ENCODE measurements around the gene CIAO2B. TPM values are rescaled to one million over a fixed set of nuclear protein-coding genes. Genes with fewer than 3 reads are reported as not detected.
"Not testable (repeated sequence)": the region's sequence is repeated elsewhere in the genome, so short reads cannot be mapped to it uniquely, and the experiment has no call there.

CIAO2B gene
- polyA plus RNA-seq, 1 experiment, result 131 TPM

DNA sequence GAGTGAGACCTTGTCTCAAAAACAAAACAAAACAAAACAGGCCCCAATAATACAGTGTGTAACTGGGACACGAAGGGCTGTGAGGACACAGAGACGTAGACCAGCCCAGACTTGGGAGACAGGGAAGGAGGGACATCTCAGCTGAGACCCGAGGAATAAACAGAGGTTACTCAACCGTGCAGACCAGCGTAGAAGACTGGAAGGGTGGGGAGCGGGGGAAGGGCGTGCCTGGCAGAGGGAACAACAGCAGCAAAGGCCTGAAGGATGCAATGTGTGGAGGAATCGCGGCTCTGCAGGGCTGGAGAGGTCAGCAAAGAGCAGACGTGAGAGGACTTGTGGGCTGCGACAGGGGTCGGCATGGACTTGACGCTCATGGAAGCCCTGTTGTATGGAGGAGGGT lies 42.5 kb upstream of the CIAO2B start:
- Histone ChIP-seq H3K4me3 (ENCODE audit: low read depth, low read length) (no peak overlapping the region), H3K27ac (ENCODE audit: low read depth, low read length) (no peak overlapping the region), H3K9me3 (ENCODE audit: control insufficient read depth, insufficient read depth, low read length) (no peaks in the 10 kb centered on the region), H3K27me3 (ENCODE audit: control insufficient read depth, insufficient read depth, low read length) (no peaks in the 10 kb centered on the region)
- DNase-seq (ENCODE audit: low read depth, low spot score), result no peak
- TF ChIP-seq, protein P1, sequence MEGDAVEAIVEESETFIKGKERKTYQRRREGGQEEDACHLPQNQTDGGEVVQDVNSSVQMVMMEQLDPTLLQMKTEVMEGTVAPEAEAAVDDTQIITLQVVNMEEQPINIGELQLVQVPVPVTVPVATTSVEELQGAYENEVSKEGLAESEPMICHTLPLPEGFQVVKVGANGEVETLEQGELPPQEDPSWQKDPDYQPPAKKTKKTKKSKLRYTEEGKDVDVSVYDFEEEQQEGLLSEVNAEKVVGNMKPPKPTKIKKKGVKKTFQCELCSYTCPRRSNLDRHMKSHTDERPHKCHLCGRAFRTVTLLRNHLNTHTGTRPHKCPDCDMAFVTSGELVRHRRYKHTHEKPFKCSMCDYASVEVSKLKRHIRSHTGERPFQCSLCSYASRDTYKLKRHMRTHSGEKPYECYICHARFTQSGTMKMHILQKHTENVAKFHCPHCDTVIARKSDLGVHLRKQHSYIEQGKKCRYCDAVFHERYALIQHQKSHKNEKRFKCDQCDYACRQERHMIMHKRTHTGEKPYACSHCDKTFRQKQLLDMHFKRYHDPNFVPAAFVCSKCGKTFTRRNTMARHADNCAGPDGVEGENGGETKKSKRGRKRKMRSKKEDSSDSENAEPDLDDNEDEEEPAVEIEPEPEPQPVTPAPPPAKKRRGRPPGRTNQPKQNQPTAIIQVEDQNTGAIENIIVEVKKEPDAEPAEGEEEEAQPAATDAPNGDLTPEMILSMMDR (IDR thresholded peaks at IDR 0.05; ENCODE audit: low read depth, low read length), result no peak
- ChIA-PET CTCF (interaction anchor here (0.6 to 3.3 kb wide), 11 partner anchors 15 to 208 kb away, joined by 3 to 39 read pairs (median 6); no protein-coding TSS in a partner anchor), POLR2A (no interaction called here)

DNA sequence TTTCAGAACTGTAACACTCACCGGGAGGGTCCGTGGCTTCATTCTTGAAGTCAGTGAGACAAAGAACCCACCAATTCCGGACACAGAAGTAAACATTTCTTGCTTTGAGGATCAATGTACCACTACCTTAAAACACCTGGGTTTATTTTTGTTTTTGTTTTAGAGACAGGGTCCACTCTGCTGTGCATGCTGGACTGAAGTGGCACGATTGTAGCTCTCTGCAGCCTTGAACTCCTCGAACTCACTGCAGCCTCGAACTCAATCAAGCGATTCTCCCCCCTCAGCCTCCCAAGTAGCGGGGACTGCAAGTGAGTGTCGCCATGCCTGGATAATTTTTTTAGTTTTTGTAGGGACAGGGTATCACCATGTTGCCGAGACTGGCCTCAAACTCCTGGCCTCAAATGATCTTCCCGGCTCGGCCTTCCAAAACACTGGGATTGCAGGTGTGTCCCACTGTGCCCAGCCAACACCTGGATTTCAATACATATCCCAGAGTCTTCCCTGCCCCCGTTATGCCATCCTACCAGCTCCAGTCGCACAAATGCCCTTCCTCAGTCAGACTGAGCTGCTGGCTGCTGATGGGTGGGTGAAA lies 41.2 kb upstream of the CIAO2B start:
- no peak overlapping the region for H3K27ac ChIP-seq (ENCODE audit: low read depth, low read length)
- no peaks in the 10 kb centered on the region for H3K9me3 ChIP-seq (ENCODE audit: control insufficient read depth, insufficient read depth, low read length)
- peaks cover 3% of the 10 kb centered on the region for H3K27me3 ChIP-seq (ENCODE audit: control insufficient read depth, insufficient read depth, low read length)
- no peak overlapping the region for H3K4me3 ChIP-seq (ENCODE audit: low read depth, low read length)
- TF ChIP-seq, protein P1 (IDR thresholded peaks at IDR 0.05; ENCODE audit: low read depth, low read length), result no peak
- CTCF ChIA-PET, result interaction anchor here (0.8 to 2.5 kb wide), 8 partner anchors 13 to 209 kb away, joined by 3 to 15 read pairs (median 5); partner anchors contain the start of gene CES3
- DNase-seq (ENCODE audit: low read depth, low spot score), result no peak
- POLR2A ChIA-PET, result no interaction called here

DNA sequence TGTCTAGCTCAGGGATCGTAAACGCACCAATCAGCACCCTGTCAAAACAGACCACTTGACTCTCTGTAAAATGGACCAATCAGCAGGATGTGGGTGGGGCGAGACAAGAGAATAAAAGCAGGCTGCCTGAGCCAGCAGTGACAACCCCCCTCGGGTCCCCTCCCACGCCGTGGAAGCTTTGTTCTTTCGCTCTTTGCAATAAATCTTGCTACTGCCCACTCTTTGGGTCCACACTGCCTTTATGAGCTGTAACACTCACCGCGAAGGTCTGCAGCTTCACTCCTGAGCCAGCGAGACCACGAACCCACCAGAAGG lies 40.7 kb upstream of the CIAO2B start:
- H3K27me3 ChIP-seq (ENCODE audit: control insufficient read depth, insufficient read depth, low read length); POLR2A ChIA-PET; DNase-seq (ENCODE audit: low read depth, low spot score); H3K9me3 ChIP-seq (ENCODE audit: control insufficient read depth, insufficient read depth, low read length); H3K27ac ChIP-seq (ENCODE audit: low read depth, low read length); H3K4me3 ChIP-seq (ENCODE audit: low read depth, low read length): not testable (repeated sequence)
- CTCF ChIA-PET, result interaction anchor here (0.6 to 2.5 kb wide), 4 partner anchors 13 to 209 kb away, joined by 3 to 15 read pairs (median 4); partner anchors contain the start of genes CES3 and MATCAP1

DNA sequence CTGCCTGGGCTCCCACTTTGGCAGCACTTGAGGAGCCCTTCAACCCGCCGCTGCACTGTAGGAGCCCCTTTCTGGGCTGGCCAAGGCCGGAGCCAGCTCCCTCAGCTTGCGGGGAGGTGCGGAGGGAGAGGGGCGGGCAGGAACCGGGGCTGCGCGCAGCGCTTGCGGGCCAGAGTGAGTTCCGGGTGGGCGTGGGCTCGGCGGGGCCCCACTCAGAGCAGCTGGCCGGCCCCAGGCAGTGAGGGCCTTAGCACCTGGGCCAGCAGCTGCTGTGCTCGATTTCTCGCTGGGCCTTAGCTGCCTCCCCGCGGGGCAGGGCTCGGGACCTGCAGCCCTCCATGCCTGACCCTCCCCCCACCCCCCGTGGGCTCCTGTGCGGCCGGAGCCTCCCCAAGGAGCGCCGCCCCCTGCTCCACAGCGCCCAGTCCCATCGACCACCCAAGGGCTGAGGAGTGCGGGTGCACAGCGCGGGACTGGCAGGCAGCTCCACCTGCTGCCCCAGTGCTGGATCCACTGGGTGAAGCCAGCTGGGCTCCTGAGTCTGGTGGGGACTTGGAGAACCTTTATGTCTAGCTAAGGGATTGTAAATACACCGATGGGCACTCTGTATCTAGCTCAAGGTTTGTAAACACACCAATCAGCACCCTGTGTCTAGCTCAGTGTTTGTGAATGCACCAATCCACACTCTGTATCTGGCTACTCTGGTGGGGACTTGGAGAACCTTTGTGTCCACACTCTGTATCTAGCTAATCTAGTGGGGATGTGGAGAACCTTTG lies 40.1 kb upstream of the CIAO2B start:
- CTCF ChIA-PET, result interaction anchor here (0.6 to 2.5 kb wide), 3 partner anchors 12 to 209 kb away, joined by 3 to 15 read pairs (median 4); partner anchors contain the start of gene MATCAP1

DNA sequence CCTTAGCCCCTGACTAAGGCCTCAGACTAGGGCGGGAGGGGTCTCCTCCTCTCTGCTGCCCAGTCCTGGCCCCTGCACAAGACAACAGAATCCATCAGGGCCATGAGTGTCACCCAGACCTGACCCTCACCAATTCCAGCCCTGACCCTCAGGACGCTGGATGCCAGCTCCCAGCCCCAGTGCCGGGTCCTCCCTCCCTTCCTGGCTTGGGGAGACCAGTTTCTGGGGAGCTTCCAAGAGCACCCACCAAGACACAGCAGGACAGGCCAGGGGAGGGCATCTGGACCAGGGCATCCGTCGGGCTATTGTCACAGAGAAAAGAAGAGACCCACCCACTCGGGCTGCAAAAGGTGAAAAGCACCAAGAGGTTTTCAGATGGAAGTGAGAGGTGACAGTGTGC lies 39.5 kb upstream of the CIAO2B start:
- H3K4me3 ChIP-seq (ENCODE audit: low read depth, low read length), result no peak overlapping the region
- no peak overlapping the region for H3K27ac ChIP-seq (ENCODE audit: low read depth, low read length)
- no peak for DNase-seq (ENCODE audit: low read depth, low spot score)
- CTCF ChIA-PET, result interaction anchor here (1.7 kb wide), 1 partner anchor 12 kb away, joined by 9 read pairs; the partner anchor contains the start of gene CES3
- H3K9me3 ChIP-seq (ENCODE audit: control insufficient read depth, insufficient read depth, low read length), result no peaks in the 10 kb centered on the region
- POLR2A ChIA-PET, result no interaction called here
- TF ChIP-seq, protein P1 (IDR thresholded peaks at IDR 0.05; ENCODE audit: low read depth, low read length), result no peak
- H3K27me3 ChIP-seq (ENCODE audit: control insufficient read depth, insufficient read depth, low read length), result peaks cover 3% of the 10 kb centered on the region

More for the DNA sequence above, 40.1 kb upstream of the CIAO2B start:
- H3K4me3 ChIP-seq (ENCODE audit: low read depth, low read length); H3K27ac ChIP-seq (ENCODE audit: low read depth, low read length); H3K9me3 ChIP-seq (ENCODE audit: control insufficient read depth, insufficient read depth, low read length); H3K27me3 ChIP-seq (ENCODE audit: control insufficient read depth, insufficient read depth, low read length); DNase-seq (ENCODE audit: low read depth, low spot score); POLR2A ChIA-PET: not testable (repeated sequence)

DNA sequence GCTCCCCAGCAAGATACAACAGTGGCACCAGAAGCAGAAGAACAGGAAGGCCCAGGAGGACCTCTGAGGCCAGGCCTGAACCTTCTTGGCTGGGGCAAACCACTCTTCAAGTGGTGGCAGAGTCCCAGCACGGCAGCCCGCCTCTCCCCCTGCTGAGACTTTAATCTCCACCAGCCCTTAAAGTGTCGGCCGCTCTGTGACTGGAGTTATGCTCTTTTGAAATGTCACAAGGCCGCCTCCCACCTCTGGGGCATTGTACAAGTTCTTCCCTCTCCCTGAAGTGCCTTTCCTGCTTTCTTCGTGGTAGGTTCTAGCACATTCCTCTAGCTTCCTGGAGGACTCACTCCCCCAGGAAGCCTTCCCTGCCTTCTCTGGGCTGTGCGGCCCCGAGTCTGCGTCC lies 38.8 kb upstream of the CIAO2B start:
- POLR2A ChIA-PET, result no interaction called here
- CTCF ChIA-PET, result interaction anchor here (1.7 kb wide), 2 partner anchors 12 to 182 kb away, joined by 5 to 9 read pairs; partner anchors contain the start of gene CES3

More for the DNA sequence above, 38.8 kb upstream of the CIAO2B start:
- H3K27me3 ChIP-seq (ENCODE audit: control insufficient read depth, insufficient read depth, low read length), result peaks cover 3% of the 10 kb centered on the region
- DNase-seq (ENCODE audit: low read depth, low spot score), result no peak
- H3K9me3 ChIP-seq (ENCODE audit: control insufficient read depth, insufficient read depth, low read length), result no peaks in the 10 kb centered on the region
- no peak overlapping the region for H3K27ac ChIP-seq (ENCODE audit: low read depth, low read length)
- H3K4me3 ChIP-seq (ENCODE audit: low read depth, low read length), result no peak overlapping the region
- TF ChIP-seq, protein P1 (IDR thresholded peaks at IDR 0.05; ENCODE audit: low read depth, low read length), result no peak
